GM18868 (cell line): ENCODE data around the gene PCDH9.

Source experiments
- ATAC-seq: cut with Tn5 transposase; IDR thresholded peaks from one replicate; pipeline ENCODE4 v1.9.1; 2021; ENCODE audit warnings: mild to moderate bottlenecking, moderate library complexity; ENCODE audit not compliant: unreplicated experiment

The PCDH9 gene

GRCh38 chr13:66689628-66690027 lies 540.5 kb downstream of the PCDH9 start:
- ATAC-seq = no peak

GRCh38 chr13:66689037-66689619 lies 541.0 kb downstream of the PCDH9 start:
- ATAC-seq = no peak

GRCh38 chr13:66681403-66681802 lies 548.7 kb downstream of the PCDH9 start:
- no peak for ATAC-seq

GRCh38 chr13:66680031-66680430 lies 550.1 kb downstream of the PCDH9 start:
- no peak for ATAC-seq

- no peak for ATAC-seq
Observed at GRCh38 chr13:66675620-66676019, 554.5 kb downstream of the PCDH9 start.

- no peak for ATAC-seq
Observed at GRCh38 chr13:66673401-66673800, 556.7 kb downstream of the PCDH9 start.

GRCh38 chr13:66665991-66666390 lies 564.1 kb downstream of the PCDH9 start:
- ATAC-seq = no peak

- no peak for ATAC-seq
Observed at GRCh38 chr13:66663711-66664110, 566.4 kb downstream of the PCDH9 start.

- ATAC-seq = no peak
Observed at GRCh38 chr13:66663206-66663605, 566.9 kb downstream of the PCDH9 start.

- no peak for ATAC-seq
Observed at GRCh38 chr13:66661336-66661735, 568.8 kb downstream of the PCDH9 start.

- no peak for ATAC-seq
Observed at GRCh38 chr13:66660468-66660813, 569.7 kb downstream of the PCDH9 start.

- ATAC-seq = peak; percentile 91
Observed at GRCh38 chr13:66659701-66660467, 570.3 kb downstream of the PCDH9 start.

- ATAC-seq = no peak
Observed at GRCh38 chr13:66659286-66659685, 570.9 kb downstream of the PCDH9 start.

- no peak for ATAC-seq
Observed at GRCh38 chr13:66657165-66657881, 572.8 kb downstream of the PCDH9 start.

GRCh38 chr13:66655847-66656454 lies 574.2 kb downstream of the PCDH9 start:
- ATAC-seq = no peak

- ATAC-seq = no peak
Observed at GRCh38 chr13:66644855-66645460, 585.2 kb downstream of the PCDH9 start.

- no peak for ATAC-seq
Observed at GRCh38 chr13:66640231-66640630, 589.9 kb downstream of the PCDH9 start.

- ATAC-seq = no peak
Observed at GRCh38 chr13:66639044-66639443, 591.1 kb downstream of the PCDH9 start.

- no peak for ATAC-seq
Observed at GRCh38 chr13:66635526-66635925, 594.6 kb downstream of the PCDH9 start.

GRCh38 chr13:66634384-66634783 lies 595.8 kb downstream of the PCDH9 start:
- no peak for ATAC-seq

- no peak for ATAC-seq
Observed at GRCh38 chr13:66627512-66627911, 602.6 kb downstream of the PCDH9 start.
